HG03039 (cell line): ENCODE data around the gene GOLGA8R.
"Not testable (repeated sequence)": the region's sequence is repeated elsewhere in the genome, so short reads cannot be mapped to it uniquely, and the experiment has no call there.

Experiments used
- ATAC-seq: cut with Tn5 transposase; IDR thresholded peaks from one replicate; pipeline ENCODE4 v1.9.1; 2021; ENCODE audit warnings: mild to moderate bottlenecking, moderate library complexity; ENCODE audit not compliant: unreplicated experiment

Gene GOLGA8R, protein sequence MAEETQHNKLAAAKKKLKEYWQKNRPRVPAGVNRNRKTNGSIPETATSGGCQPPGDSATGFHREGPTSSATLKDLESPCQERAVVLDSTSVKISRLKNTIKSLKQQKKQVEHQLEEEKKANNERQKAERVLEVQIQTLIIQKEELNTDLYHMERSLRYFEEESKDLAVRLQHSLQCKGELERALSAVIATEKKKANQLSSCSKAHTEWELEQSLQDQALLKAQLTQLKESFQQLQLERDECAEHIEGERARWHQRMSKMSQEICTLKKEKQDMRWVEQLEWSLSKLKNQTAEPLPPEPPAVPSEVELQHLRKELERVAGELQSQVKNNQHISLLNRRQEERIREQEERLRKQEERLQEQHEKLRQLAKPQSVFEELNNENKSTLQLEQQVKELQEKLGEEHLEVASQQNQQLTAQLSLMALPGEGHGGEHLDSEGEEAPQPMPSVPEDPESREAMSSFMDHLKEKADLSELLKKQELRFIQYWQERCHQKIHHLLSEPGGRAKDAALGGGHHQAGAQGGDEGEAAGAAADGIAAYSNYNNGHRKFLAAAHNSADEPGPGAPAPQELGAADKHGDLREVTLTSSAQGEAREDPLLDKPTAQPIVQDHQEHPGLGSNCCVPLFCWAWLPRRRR

DNA sequence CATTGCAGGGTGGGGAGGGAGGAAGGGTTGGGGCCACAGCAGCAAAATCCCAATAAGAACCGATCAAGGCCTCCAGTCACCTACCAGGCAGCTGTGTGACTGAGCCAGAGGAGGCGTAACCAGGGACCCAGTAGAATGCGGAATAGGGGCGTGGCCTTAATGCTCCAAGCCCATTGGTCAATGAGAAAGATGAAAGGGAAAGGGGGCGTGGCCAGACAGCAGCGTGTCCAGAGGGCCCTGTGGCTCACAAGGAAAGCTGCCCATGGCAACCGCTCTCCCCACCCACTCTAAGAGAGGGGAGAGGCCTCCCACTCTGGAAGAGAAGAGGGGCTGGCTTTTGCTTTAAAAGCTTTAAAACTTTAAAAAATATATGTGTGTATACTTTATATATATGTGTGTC lies at the start of gene GOLGA8R:
Gene GOLGA8R, minus strand, starts transcription at position 101 of the 400 bp plus-strand sequence. Its CDS starts 98 bp downstream, at position 3.
- not testable (repeated sequence) for ATAC-seq

DNA sequence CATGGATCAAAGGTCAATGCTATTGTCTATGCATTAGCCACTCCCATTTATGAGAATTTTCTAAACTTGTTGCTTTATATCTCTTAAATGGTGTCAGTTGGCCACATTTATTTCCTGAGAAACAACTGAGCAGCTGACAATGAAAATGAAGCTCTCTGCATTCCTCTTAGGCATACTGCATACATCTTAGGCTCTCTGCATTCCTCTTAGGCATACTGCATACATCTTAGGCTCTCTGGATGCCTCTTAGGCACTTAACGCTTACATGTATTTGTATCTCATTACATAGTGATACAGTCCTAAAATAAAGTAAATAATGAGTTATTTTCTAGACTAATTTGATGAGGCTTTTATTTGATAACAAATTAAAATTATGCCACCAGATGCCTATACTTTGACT lies 49.8 kb upstream of the GOLGA8R start:
- ATAC-seq: not testable (repeated sequence)

DNA sequence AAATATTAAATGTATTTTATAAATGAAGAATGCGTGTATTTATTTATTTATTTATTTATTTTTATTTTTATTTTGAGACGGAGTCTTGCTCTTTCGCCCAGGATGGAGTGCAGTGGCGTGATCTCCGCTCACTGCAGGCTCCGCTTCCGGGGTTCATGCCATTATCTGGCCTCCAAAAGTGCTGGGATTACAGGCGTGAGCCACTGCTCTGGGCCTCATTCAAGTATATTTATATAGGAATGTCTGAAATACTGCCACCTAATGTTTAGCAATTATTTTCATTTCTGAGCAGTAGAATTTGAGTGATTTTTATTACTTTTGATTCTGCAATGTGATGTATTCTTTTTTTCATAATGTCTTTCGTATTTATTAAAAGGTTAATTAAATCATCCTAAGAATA lies 48.1 kb upstream of the GOLGA8R start:
- not testable (repeated sequence) for ATAC-seq

DNA sequence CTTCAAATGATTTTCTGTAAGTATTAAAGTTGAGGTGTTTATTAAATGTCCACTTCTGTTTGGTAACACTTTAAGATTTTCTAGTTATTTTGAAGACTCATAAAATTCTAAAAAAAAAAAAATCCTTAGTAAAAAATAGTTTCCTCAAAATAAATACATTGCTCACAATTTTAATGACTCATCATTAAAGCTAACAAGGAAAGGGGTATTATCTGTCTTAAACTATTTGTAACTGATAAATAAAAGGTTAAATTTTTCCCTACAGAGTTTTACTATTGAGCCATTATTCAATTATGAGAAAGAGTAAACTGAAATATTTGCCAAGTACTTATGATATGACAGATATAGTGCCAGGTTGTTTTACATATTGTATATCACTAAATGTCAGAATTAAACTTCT lies 38.6 kb upstream of the GOLGA8R start:
- not testable (repeated sequence) for ATAC-seq

DNA sequence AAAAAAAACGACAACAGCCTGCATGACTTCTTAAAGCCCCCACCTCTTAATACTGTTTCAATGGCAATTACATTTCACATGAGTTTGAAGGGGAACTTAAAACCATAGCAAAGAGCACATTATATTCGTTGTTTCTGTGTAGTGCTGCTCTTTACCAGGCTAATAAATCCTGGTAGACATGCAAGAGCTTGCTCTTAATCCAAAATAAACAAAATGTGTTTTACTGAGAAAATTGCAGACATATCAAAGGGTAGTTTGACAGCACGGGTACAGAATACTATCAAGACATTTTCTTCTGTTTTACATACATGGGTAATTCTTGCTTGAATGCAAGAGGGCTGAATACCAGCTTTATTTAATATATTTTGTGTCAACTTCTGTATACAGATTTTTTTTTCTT lies 24.3 kb upstream of the GOLGA8R start:
- ATAC-seq: not testable (repeated sequence)

DNA sequence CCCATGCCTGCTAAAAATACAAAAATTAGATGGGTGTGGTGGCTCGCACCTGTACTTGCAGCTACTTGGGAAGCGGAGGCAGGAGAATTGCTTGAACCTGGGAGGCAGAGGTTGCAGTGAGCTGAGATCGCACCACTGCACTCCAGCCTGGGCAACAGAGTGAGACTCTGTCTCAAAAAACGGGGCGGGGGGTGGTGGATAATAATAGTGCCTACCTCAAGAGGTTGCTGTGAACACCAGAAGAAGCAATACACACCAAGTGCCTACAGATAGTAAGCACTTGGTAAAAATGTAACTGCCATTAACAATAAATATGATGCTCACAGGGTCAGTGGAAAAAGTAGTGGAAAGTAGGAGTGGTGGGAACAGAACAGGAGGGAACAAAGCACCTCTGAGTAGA lies 21.8 kb upstream of the GOLGA8R start:
- ATAC-seq: not testable (repeated sequence)

DNA sequence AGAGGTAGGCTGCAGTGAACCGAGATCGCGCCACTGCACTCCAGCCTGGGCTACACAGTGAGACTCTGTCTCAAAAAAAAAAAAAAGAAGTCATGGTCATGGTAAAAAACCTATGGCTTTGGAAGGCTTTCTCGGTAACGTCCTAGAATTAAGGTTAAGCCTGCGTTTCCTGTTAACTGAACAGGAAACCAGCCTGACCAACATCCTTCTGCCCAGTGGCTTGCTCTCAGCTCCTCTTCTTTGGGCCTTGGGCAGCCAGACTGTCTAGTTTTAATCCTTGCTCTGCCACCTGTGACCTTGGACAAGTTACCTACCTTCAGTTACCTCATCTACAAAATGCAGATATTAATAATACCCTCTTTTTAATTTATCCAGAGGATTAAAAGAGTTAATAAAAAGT lies 6.7 kb upstream of the GOLGA8R start:
- ATAC-seq: not testable (repeated sequence)

DNA sequence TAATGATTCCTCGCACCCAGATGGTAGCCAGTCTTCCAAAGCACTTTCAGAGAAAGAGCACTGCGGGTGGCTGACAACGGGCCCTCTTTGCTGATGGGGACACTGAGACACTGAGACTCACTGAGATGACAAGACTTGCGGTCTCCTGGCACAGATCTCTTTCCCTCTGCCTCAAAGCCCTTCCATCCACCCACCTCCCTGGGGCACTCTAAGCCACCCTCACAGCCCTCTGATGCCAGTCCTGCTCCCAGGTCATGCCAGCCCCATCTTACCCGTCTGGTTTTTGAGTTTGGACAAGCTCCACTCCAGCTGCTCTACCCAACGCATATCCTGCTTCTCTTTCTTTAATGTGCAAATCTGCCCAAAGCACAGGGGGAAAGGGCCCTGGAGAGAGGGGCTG lies 6.4 kb downstream of the GOLGA8R start:
- not testable (repeated sequence) for ATAC-seq

DNA sequence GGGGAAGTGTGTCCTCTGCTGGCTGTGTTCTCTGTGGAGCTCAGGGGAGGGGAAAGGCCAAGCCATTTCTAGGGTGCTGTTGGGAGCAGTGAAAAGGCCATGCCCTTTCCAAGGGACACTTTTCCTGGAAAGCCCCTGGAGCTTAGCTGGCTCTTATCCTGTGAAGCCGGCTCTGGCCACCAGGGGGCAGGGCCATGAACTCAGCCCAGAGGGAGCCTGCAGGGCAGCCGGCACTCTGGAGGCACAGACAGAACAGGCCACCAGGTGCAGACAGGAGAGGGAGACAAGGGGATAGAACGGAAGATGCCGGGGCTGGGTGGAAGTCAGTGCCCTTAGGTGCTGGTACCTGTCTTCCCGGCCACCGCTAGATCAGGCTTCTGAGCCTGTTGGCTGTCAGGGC lies 15.1 kb downstream of the GOLGA8R start:
- ATAC-seq: not testable (repeated sequence)

DNA sequence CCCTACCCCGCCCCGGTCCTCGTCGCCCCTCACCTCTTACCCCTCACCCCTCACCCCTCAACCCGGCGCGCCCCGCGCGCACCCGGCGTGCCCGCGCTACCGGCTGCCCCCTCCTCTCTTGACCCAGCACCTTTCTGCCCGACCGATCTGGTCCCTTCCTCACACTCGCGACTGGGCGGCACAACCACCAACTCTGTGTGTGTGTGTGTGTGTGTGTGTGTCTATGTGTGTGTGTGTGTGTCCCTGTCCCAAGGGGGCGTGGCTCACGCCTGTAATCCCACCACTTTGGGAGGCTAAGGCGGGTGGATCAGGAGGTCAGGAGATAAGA lies 20.4 kb downstream of the GOLGA8R start:
- not testable (repeated sequence) for ATAC-seq

DNA sequence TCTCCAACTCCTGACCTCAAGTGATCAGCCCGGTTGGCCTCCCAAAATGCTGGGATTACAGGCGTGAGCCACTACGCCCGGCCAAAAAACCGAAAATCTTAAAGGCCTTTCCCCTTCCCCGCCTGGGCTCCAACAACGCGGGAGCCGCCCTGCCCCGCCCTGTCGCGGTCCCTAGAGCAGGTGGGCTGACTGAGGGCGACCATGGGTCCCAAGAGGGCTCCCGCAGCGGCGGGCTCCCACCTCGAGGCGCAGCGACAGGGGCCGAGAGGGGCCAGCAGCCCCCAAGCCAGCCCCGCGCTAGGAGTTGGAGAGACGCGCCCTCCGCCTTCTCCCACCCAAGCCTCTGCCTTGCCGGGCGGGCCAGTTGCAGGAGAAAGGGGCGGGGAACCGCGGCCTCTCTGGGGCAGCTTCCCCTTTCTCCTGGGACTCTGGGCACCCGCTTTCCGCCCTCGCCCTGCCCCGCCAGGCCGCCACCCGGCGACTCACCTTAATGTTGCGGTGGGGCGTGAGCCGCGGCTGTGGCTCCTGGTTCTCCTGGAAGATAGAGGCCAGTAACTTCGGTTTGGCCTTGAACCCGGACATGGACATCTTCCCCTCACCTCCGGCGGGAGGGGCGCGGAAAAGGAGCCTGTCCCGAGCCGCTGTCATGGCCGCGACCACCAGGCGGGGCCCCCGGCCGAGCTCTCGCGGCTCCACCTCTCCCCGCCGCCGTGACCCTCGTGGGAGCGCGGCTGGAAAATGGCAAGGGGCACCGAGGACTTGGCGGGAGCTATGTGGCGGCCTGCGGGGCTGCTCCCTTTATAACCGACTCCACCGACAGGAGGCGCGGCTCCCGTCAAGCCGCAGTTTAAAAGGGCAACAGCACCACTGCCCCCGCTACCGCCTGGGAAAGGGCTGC lies 21.0 kb downstream of the GOLGA8R start, which contains the start of gene CHRFAM7A:
Gene CHRFAM7A, minus strand, starts transcription at position 775 of the 898 bp plus-strand sequence. CDS start 10,189 bp downstream, outside the sequence.
- not testable (repeated sequence) for ATAC-seq

DNA sequence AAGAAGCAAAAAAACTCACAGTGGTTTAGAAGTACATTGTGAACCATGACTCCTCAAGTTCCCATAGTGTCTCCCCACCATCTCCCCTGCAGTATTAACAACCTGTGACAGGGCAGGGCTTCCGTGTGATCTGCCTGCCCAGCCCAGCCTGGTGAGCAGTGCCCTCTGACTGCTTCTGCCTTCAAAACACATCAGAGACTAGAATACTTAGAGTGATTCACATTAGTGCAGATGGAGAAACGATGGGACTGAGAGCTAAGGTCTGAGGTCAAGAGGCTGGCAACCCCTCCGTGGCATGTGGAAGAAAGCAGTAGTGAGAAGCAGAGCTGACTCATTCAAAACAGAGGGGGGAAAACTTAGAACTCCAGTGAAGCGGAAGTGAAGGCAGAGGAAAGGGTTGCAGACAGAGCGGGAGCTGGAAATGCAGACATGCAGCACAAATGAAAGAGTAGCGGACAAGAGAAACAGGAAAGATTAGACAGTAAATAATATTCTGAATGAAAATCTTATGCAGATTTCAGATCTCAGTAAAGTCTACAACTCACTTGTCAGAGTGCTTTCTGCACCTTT lies 27.7 kb downstream of the GOLGA8R start:
- ATAC-seq: not testable (repeated sequence)

DNA sequence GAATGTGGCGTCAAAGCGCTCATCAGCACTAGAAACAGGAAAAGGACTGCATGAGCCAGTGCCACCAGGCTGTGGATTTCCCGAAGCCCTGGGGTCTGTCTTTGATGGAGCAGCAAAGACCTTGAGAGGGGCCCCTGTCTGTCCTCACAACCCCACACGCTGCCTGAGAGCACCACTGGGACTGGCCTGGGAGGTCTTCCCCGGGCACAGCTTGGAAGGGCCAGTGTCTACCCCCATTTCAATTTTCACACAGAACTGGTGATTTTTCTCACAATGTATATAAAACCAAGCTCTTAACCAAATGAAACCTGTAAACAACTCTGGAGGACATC lies 37.0 kb downstream of the GOLGA8R start:
- ATAC-seq: not testable (repeated sequence)

DNA sequence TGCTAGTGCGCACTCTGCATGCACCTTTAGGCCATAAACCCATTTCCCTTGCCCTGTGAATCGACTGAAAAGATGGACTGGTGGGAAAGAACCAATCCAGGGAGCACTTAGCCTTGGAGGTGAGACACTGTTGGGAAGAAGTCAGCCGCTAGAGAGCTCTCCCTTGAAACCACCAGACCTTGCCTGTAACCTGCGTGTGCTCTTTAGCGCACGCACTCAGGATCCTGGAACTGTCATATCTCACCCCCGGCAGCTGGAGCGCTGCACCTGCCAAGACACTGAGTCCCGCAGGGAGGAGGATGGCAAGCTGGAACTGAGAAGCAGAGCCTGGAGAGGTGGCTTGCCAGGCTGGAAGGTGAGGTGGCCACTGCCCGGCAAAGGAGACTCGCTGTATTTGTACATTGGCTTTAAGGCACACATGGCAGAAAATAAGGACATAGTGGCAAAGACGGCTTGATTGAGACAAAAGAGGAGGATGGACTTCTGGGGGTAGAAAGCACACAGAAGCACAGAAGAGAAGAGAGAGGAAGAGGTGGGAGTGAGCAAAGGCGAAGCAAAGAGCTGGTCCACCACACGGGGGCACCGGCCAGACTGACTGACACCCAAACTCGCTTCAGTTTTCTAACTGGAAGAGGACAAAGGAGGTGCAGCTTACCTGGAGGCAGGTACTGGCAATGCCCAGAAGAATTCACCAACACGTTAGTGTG lies 37.5 kb downstream of the GOLGA8R start:
- ATAC-seq: not testable (repeated sequence)

DNA sequence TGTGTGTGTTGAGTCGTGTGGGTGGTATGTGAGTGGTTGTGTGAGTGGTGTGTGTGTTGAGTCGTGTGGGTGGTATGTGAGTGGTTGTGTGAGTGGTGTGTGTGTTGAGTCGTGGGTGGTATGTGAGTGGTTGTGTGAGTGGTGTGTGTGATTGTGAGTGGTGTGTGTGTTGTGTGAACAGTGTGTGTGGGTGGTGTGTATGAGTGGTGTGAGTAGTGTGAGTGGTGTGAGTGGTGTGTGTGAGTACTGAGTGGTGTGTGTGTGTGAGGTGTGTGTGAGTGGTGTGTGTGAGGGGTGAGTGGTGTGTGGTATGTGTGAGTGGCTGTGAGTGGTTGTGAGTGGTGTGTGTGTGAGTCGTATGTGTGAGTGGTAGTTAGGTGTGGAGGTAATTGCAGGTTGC lies 38.2 kb downstream of the GOLGA8R start:
- not testable (repeated sequence) for ATAC-seq

DNA sequence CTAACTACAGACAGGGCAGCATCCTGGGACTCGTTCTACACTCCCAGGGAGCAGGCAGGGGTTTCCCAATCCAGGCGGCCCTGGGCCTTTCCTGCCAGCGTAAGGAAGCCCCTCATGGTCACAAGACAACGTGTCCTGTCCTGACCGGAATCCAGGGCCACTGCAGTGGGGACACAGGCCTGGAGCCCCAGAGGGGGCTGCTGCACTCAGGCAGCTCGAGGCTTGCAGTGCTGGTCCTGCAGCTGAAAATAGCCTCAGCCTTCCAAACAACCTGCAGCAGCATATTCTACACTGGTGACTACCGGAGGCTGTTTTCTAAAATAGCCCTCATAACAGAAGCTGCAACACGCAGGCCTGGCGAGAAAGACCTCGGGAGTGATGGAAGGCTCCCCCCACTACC lies 39.2 kb downstream of the GOLGA8R start:
- not testable (repeated sequence) for ATAC-seq

DNA sequence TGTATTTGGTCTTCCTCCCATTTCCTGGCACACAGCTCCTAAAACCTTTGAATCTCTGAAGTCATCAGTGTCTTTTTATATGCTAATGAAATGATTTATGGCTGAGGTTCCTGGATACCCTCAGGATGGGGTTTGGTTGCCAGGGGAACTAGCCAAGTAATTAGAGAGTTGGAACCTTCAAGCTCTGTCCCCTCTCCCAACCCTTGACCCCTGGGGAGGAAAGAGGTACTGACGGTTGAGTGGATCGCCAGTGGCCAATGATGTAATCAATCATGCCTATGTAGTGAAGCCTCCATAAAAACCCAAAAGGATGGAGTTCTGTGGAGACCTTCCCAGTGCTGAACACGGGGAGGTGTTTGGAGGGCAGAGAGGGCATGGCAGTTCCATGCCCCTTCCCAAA lies 45.8 kb downstream of the GOLGA8R start:
- not testable (repeated sequence) for ATAC-seq

DNA sequence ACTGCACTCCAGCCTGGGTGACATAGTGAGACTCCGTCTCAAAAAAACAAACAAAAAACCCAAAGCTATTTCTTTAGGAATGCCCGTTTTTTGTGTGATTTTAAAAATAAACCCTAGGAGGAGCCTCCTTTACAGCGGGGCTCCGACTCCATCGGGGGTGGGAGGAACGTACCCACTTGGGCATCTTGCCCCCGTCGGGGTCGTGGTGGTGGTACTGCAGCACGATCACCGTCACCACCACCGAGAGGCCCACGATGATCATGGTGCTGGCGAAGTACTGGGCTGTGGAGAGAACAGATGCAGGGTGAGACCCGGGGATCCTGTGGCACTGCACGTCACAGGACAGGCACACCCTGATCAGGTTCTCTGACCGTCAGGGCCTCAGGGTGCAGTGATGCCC lies 46.8 kb downstream of the GOLGA8R start:
- not testable (repeated sequence) for ATAC-seq

DNA sequence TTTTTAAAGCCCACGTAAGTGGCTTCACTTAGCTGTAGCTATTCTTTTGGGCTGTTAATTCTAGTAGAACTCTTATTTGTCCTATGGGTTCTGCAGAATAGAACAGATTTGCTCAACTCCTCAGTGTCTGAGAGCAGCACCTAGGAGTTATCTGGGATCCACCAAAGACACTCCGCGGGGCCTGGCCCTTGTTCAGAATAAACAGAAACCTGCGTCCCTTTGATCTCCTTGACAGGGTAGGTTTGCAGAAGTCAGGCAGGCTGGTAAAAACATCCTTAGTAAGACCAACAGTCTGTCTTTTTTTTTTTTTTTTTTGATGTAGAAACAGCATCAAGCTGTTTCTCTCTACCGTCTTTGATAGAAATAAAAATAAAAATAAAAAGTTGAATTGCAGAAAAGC lies 52.7 kb downstream of the GOLGA8R start:
- not testable (repeated sequence) for ATAC-seq

DNA sequence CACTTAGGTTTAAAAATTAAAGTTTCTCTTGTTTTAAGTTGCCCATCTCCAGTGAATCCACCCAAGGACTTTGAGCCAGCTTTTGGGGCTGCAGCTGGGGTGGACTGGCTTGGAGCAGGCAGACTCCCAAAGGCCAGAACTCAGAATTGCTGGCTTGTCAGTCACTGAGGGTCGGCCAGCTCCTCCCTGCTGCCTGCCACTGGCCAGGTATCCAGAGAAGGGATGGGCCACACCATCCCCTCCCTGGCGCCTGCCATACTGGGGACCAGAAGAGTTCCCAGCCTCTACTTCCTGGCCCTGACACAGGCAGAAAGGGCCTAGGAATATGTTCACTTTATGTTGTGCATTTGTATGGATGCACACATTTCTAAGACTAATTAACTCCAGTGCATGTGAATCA lies 53.1 kb downstream of the GOLGA8R start:
- not testable (repeated sequence) for ATAC-seq
